ENCODE measurements around the gene TGM3.

TGM3 gene

GRCh38 chr20:2327620-2328555 is 32.1 kb downstream of the TGM3 start:
- no peak for TF ChIP-seq CTCF (IDR thresholded peaks at IDR 0.05; ENCODE audit: borderline replicate concordance, insufficient read depth, low read depth, low read length)
- H3K4me3 ChIP-seq (ENCODE audit: low read depth, low read length): no peak overlapping the region

GRCh38 chr20:2329286-2329685 is 33.5 kb downstream of the TGM3 start:
- no peak overlapping the region for H3K4me3 ChIP-seq (ENCODE audit: low read depth, low read length)
- TF ChIP-seq CTCF (IDR thresholded peaks at IDR 0.05; ENCODE audit: borderline replicate concordance, insufficient read depth, low read depth, low read length): no peak

- TF ChIP-seq CTCF (IDR thresholded peaks at IDR 0.05; ENCODE audit: borderline replicate concordance, insufficient read depth, low read depth, low read length): no peak
- no peak overlapping the region for H3K4me3 ChIP-seq (ENCODE audit: low read depth, low read length)
These were observed 34.4 kb downstream of the TGM3 start for GRCh38 chr20:2330090-2330695.

GRCh38 chr20:2331106-2331505 is 35.3 kb downstream of the TGM3 start:
- no peak for TF ChIP-seq CTCF (IDR thresholded peaks at IDR 0.05; ENCODE audit: borderline replicate concordance, insufficient read depth, low read depth, low read length)
- H3K4me3 ChIP-seq (ENCODE audit: low read depth, low read length): no peak overlapping the region

GRCh38 chr20:2331901-2332565 is 36.2 kb downstream of the TGM3 start:
- H3K4me3 ChIP-seq (ENCODE audit: low read depth, low read length): no peak overlapping the region
- TF ChIP-seq CTCF (IDR thresholded peaks at IDR 0.05; ENCODE audit: borderline replicate concordance, insufficient read depth, low read depth, low read length): no peak

- TF ChIP-seq CTCF (IDR thresholded peaks at IDR 0.05; ENCODE audit: borderline replicate concordance, insufficient read depth, low read depth, low read length): no peak
- no peak overlapping the region for H3K4me3 ChIP-seq (ENCODE audit: low read depth, low read length)
These were observed 36.9 kb downstream of the TGM3 start for GRCh38 chr20:2332711-2333110.
